COLO668 (cell line): ENCODE results near the gene SPR.

Source experiments
- DNase-seq: peaks from one replicate; lab custom pipeline; 2025; ENCODE audit not compliant: unreplicated experiment; lab: John Stamatoyannopoulos, UW

SPR gene

GRCh38 chr2:72929010-72929409, 41.8 kb downstream of the SPR start:
- no peak for DNase-seq

- no peak for DNase-seq
Measured at GRCh38 chr2:72931280-72931910, 44.2 kb downstream of the SPR start.

GRCh38 chr2:72932045-72932740, 45.0 kb downstream of the SPR start:
- DNase-seq, result no peak

- no peak for DNase-seq
Measured at GRCh38 chr2:72932805-72933204, 45.6 kb downstream of the SPR start.

GRCh38 chr2:72933207-72933606, 46.0 kb downstream of the SPR start:
- DNase-seq, result no peak

- no peak for DNase-seq
Measured at GRCh38 chr2:72933646-72934151, 46.5 kb downstream of the SPR start.

GRCh38 chr2:72934683-72935610, 47.7 kb downstream of the SPR start:
- peak; percentile 35 for DNase-seq

GRCh38 chr2:72935611-72935957, 48.4 kb downstream of the SPR start:
- no peak for DNase-seq

GRCh38 chr2:72936660-72937355, 49.6 kb downstream of the SPR start:
- DNase-seq, result peak; percentile 11

- no peak for DNase-seq
Measured at GRCh38 chr2:72937356-72937669, 50.1 kb downstream of the SPR start.

- DNase-seq, result no peak
Measured at GRCh38 chr2:72938455-72938854, 51.2 kb downstream of the SPR start.

- no peak for DNase-seq
Measured at GRCh38 chr2:72940361-72940760, 53.2 kb downstream of the SPR start.

GRCh38 chr2:72940786-72941185, 53.6 kb downstream of the SPR start:
- DNase-seq, result no peak
